Adrenal gland (tissue), 12 donors: ENCODE results near the gene MED27. TPM values are rescaled to one million over a fixed set of nuclear protein-coding genes. Genes with fewer than 3 reads are reported as not detected.

Source experiments
- DNase-seq, 7 donors: peaks; one replicate each; pipeline ENCODE4 v3.0.0-alpha.2; 2019 to 2020
- H3K27ac ChIP-seq, 5 donors: fragments of 200-600 bp; sonication (generic) in 4 of 5; 1 replicate in 3 of 5; 2 replicates in 2 of 5; pipeline versions ENCODE4 v1.5.1 to v1.8.0; 2016 to 2020; ENCODE audit warnings: mild to moderate bottlenecking in 1 of 5
- H3K27me3 ChIP-seq: fragments of 200-600 bp; 2 replicates; pipeline ENCODE4 v1.8.0; 2021
- H3K36me3 ChIP-seq, 2 donors: fragments of 200-600 bp; replicated peaks in 1 of 2; 1 replicate in 1 of 2; 2 replicates in 1 of 2; pipeline versions ENCODE4 v1.5.1 to v1.8.0; 2018 to 2022
- H3K4me1 ChIP-seq, 2 donors: fragments of 200-600 bp; replicated peaks in 1 of 2; 1 replicate in 1 of 2; 2 replicates in 1 of 2; pipeline versions ENCODE4 v1.5.1 to v1.8.0; 2018 to 2021
- H3K4me3 ChIP-seq, 4 donors: fragments of 200-600 bp; sonication (generic) in 3 of 4; one replicate each; pipeline ENCODE4 v1.5.1; 2016 to 2018
- H3K9me3 ChIP-seq, 3 donors: fragments of 200-600 bp; sonication (generic) in 1 of 3; replicated peaks in 1 of 3; 1 replicate in 2 of 3; 2 replicates in 1 of 3; pipeline versions ENCODE4 v1.5.1 to v1.8.0; 2016 to 2021
- CTCF ChIP-seq, 6 experiments: fragments of 450-650 bp in 4 of 6; fragments of 200-600 bp in 2 of 6; sonication (generic) in 1 of 6; IDR thresholded peaks; 1 replicate in 5 of 6; 2 replicates in 1 of 6; pipeline versions ENCODE4 v1.5.1 to v1.8.0; 2016 to 2021; ENCODE audit warnings: antibody characterized with exemption in 6 of 6, mild to moderate bottlenecking in 2 of 6, moderate library complexity in 1 of 6
- POLR2A ChIP-seq, 2 donors: fragments of 450-650 bp; IDR thresholded peaks; one replicate each; pipeline ENCODE4 v1.6.1; 2017; ENCODE audit warnings: antibody characterized with exemption in 2 of 2, mild to moderate bottlenecking in 2 of 2, moderate library complexity in 1 of 2
- WGBS, 4 donors: extraction: QIAGEN DNeasy Blood & Tissue Kit in 2 of 4; methylation state at CpG; one replicate each; pipeline versions ENCODE4 v1.1.5 to v1.1.7; 2013 to 2017; 5-methylcytosine and 5-hydroxymethylcytosine counted together
- intact Hi-C, 2 donors: fragments of 100-400 bp; cut with DNase I; formaldehyde crosslinking; loops; one replicate each; pipeline versions ENCODE4 v1.14.1 to v1.15.0; 2022 to 2023
- polyA plus RNA-seq, 3 donors: library from polyadenylated mRNA; stranded (reverse); fragments of 200-250 nt in 2 of 3; fragments of 350-450 nt in 1 of 3; fragmentation: Illumina TruSeq in 1 of 3; extraction: RNeasy Lipid Tissue Mini Kit (QIAGEN cat#74804) in 1 of 3; gene quantifications; one replicate each; pipeline ENCODE4 v1.2.3, GENCODE V29; 2013 to 2014
- total RNA-seq, 9 donors: library from RNA; depleted of rRNA in 4 of 9; stranded (reverse); fragments of >200 nt in 4 of 9; fragments of 120-200 nt in 1 of 9; fragmentation: NEBNext Ultra II Directional in 1 of 9; extraction: Animal tissue kit (Norgen Biotek cat#: 25700) in 1 of 9; gene quantifications; one replicate each; pipeline versions ENCODE4 v1.1.0 to v1.2.4, GENCODE V29; 2013 to 2023
- donor health status: healthy with polysubstance abuse.
- donor health status: Bipolar disorder and iron deficiency.
- donor health status: DM: yes; HTN: yes; CAD: no.
- donor health status: DM: no; HTN: no; CAD: no.
- donor health status: DM: no; HTN: no; CAD: no.
- donor health status: DM: yes; HTN: yes; CAD: no.

The MED27 gene
- total and polyA plus RNA-seq, 12 donors = 12.2 to 37.4 (median 15.9) TPM

- Histone ChIP-seq H3K27me3 (peaks cover 4% of the 10 kb centered on the region), H3K36me3 (no peaks in the 10 kb centered on the region), H3K4me3 (no peak overlapping the region), H3K9me3 (no peaks in the 10 kb centered on the region), H3K27ac (no peak overlapping the region), H3K4me1 (no peaks in the 10 kb centered on the region)
- 65 to 83% (median 69%) methylated on average over 5 of the region's 5 CpGs for WGBS, 4 donors
- intact Hi-C loops = no loop called here
- no peak for TF ChIP-seq POLR2A (IDR thresholded peaks at IDR 0.05)
- no peak for TF ChIP-seq CTCF (IDR thresholded peaks at IDR 0.05)
- DNase-seq = no peak
Observed at GRCh38 chr9:132109291-132109690, 29.6 kb upstream of the MED27 start.

GRCh38 chr9:132108728-132109127 lies 29.1 kb upstream of the MED27 start:
- intact Hi-C loops = no loop called here
- 56 to 69% (median 63%) methylated on average over 7 of the region's 7 CpGs for WGBS, 4 donors
- TF ChIP-seq CTCF (IDR thresholded peaks at IDR 0.05) (no peak), POLR2A (IDR thresholded peaks at IDR 0.05) (no peak)

GRCh38 chr9:132099741-132100407 lies 20.2 kb upstream of the MED27 start:
- Histone ChIP-seq H3K4me3 (no peak overlapping the region), H3K4me1 (no peaks in the 10 kb centered on the region), H3K36me3 (no peaks in the 10 kb centered on the region), H3K27me3 (peaks cover 5% of the 10 kb centered on the region), H3K9me3 (no peaks in the 10 kb centered on the region), H3K27ac (no peak overlapping the region)
- 62 to 70% (median 64%) methylated on average over 7 to 8 of the region's 8 CpGs for WGBS, 4 donors
- intact Hi-C loops = no loop called here
- DNase-seq = no peak
- TF ChIP-seq CTCF (IDR thresholded peaks at IDR 0.05) (no peak), POLR2A (IDR thresholded peaks at IDR 0.05) (no peak)

More at GRCh38 chr9:132108728-132109127, 29.1 kb upstream of the MED27 start:
- no peak for DNase-seq
- H3K36me3 ChIP-seq = no peaks in the 10 kb centered on the region
- peaks cover 4% of the 10 kb centered on the region for H3K27me3 ChIP-seq
- H3K27ac ChIP-seq = no peak overlapping the region
- no peaks in the 10 kb centered on the region for H3K4me1 ChIP-seq
- H3K4me3 ChIP-seq = no peak overlapping the region
- no peaks in the 10 kb centered on the region for H3K9me3 ChIP-seq

GRCh38 chr9:132099167-132099566 lies 19.5 kb upstream of the MED27 start:
- H3K9me3 ChIP-seq = no peaks in the 10 kb centered on the region
- peaks cover 5% of the 10 kb centered on the region for H3K27me3 ChIP-seq
- intact Hi-C loops = no loop called here
- H3K4me1 ChIP-seq = no peaks in the 10 kb centered on the region
- no peak overlapping the region for H3K4me3 ChIP-seq
- DNase-seq = no peak
- no peaks in the 10 kb centered on the region for H3K36me3 ChIP-seq
- no peak for TF ChIP-seq POLR2A (IDR thresholded peaks at IDR 0.05)
- TF ChIP-seq CTCF (IDR thresholded peaks at IDR 0.05) = no peak
- H3K27ac ChIP-seq = no peak overlapping the region
- whole genome bisulfite sequencing, 4 donors = 74 to 83% (median 76%) methylated on average over 7 of the region's 7 CpGs
